Activated CD4-positive, alpha-beta T cell treated with anti-CD3 and anti-CD28 coated beads for 36 hours (primary cell): ENCODE data around the gene LMO3. TPM values are rescaled to one million over a fixed set of nuclear protein-coding genes. Genes with fewer than 3 reads are reported as not detected.

Source experiments
- ATAC-seq: fragments of 200-7000 bp; cut with Tn5 transposase; one replicate; pipeline ENCODE4 v1.10.0; 2021; ENCODE audit warnings: mild to moderate bottlenecking, moderate library complexity
- CTCF ChIA-PET: fragments of 350-600 bp; sonication (Branson Sonifier 250); formaldehyde crosslinking; loops from one replicate; lab custom pipeline; 2021; ENCODE audit warnings: antibody characterized with exemption; lab: Charles Lee
- POLR2A ChIA-PET: fragments of 350-600 bp; sonication (Branson Sonifier 250); formaldehyde crosslinking; loops from one replicate; lab custom pipeline; 2021; ENCODE audit warnings: antibody characterized with exemption, inconsistent platforms; lab: Charles Lee
- DNase-seq: peaks from one replicate; pipeline ENCODE4 v3.0.0-alpha.2; 2020
- H3K27ac Mint-ChIP-seq: one replicate; pipeline ENCODE4 v1.8.0; 2021; ENCODE audit warnings: mixed read lengths
- H3K27me3 Mint-ChIP-seq: one replicate; pipeline ENCODE4 v1.8.0; 2021; ENCODE audit warnings: mixed read lengths
- H3K36me3 Mint-ChIP-seq: one replicate; pipeline ENCODE4 v1.8.0; 2021; ENCODE audit warnings: low read depth, mixed read lengths
- H3K4me1 Mint-ChIP-seq: one replicate; pipeline ENCODE4 v1.8.0; 2021; ENCODE audit warnings: mixed read lengths
- H3K4me3 Mint-ChIP-seq: one replicate; pipeline ENCODE4 v1.8.0; 2021; ENCODE audit warnings: mild to moderate bottlenecking, moderate library complexity, mixed read lengths
- H3K9me3 Mint-ChIP-seq: one replicate; pipeline ENCODE4 v1.8.0; 2021; ENCODE audit warnings: low read depth, mixed read lengths
- intact Hi-C, 2 experiments: fragments of 100-400 bp; cut with DNase I in 1 of 2; cut with micrococcal nuclease in 1 of 2; formaldehyde crosslinking; loops; one replicate each; pipeline versions ENCODE4 v1.14.2 to v1.15.1; 2022 to 2024; cut with DNase I, micrococcal nuclease
- total RNA-seq, 2 experiments: library from RNA; stranded (reverse); gene quantifications; one replicate each; pipeline ENCODE4 v1.2.3, GENCODE V29; 2021

LMO3 gene
- total RNA-seq, 2 experiments from 2014 or later = not detected

GRCh38 chr12:16599081-16599480, 6.9 kb downstream of the LMO3 start:
- H3K27me3 Mint-ChIP-seq = peaks cover 9% of the 10 kb centered on the region
- ChIA-PET CTCF (interaction anchor here (1.2 kb wide), 1 partner anchor 9 kb away, joined by 3 read pairs; no protein-coding TSS in a partner anchor), POLR2A (no interaction called here)
- DNase-seq (no peak), ATAC-seq (no peak)
- intact Hi-C loops = no loop called here
- H3K27ac Mint-ChIP-seq = no peak overlapping the region
- no peak overlapping the region for H3K4me3 Mint-ChIP-seq
- H3K36me3 Mint-ChIP-seq = no peaks in the 10 kb centered on the region
- peaks cover 1% of the 10 kb centered on the region for H3K9me3 Mint-ChIP-seq
- H3K4me1 Mint-ChIP-seq = no peaks in the 10 kb centered on the region

DNA sequence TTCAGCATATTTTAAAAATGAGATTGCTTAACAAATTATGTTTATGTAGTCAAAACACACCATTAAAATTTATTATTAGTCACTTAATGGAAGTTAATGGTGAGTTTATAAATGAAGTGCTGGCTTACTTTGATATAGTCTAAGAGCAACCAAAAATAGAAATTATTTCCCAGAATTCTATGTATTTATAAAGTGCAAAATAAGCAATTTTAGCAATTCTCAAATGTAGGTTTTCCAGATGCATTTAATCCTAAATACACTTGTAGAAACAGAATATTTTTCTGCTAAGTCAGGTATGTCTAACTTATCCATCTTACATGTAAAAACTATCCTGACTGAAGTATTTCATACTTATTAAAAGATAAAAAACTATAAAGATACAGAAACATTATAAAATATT, 11.2 kb downstream of the LMO3 start:
- ATAC-seq = no peak
- Mint-ChIP-seq H3K27ac (no peak overlapping the region), H3K27me3 (no peaks in the 10 kb centered on the region), H3K9me3 (no peaks in the 10 kb centered on the region), H3K36me3 (no peaks in the 10 kb centered on the region), H3K4me1 (no peaks in the 10 kb centered on the region), H3K4me3 (no peak overlapping the region)
- intact Hi-C loops = no loop called here
- DNase-seq = no peak
- POLR2A ChIA-PET = no interaction called here
- CTCF ChIA-PET = no interaction called here

DNA sequence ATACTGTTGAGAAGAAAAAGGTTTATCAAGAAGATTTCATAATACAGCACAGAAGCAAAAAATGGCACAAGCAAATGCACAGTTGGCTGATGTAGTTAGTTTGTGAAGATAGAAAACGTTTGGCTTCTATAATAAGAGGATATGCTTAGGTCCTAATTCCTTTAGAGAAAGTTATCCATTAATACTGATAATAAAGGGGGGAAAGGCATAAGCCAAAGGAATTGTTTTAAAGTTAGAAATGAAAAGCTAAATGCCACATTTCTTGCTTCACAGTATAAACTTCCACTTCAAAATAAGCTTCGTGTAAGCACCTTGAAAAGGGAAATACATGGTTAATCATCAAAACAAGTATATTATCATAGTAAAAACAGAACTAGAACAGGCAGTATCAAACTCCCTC, 12.4 kb downstream of the LMO3 start:
- Mint-ChIP-seq H3K9me3 (no peaks in the 10 kb centered on the region), H3K36me3 (no peaks in the 10 kb centered on the region), H3K4me1 (no peaks in the 10 kb centered on the region), H3K27me3 (no peaks in the 10 kb centered on the region), H3K4me3 (no peak overlapping the region), H3K27ac (no peak overlapping the region)
- DNase-seq (no peak), ATAC-seq (no peak)
- intact Hi-C loops = no loop called here
- CTCF ChIA-PET = no interaction called here
- POLR2A ChIA-PET = no interaction called here

- CTCF ChIA-PET = interaction anchor here (0.5 kb wide), 1 partner anchor 15 kb away, joined by 3 read pairs; no protein-coding TSS in a partner anchor
- DNase-seq = no peak
- H3K36me3 Mint-ChIP-seq = no peaks in the 10 kb centered on the region
Measured at GRCh38 chr12:16590645-16591044, 15.3 kb downstream of the LMO3 start.

GRCh38 chr12:16588812-16589211, 17.1 kb downstream of the LMO3 start:
- ATAC-seq = no peak
- Mint-ChIP-seq H3K36me3 (no peaks in the 10 kb centered on the region), H3K27ac (no peak overlapping the region), H3K4me1 (no peaks in the 10 kb centered on the region), H3K27me3 (no peaks in the 10 kb centered on the region), H3K4me3 (no peak overlapping the region), H3K9me3 (peaks cover 5% of the 10 kb centered on the region)
- ChIA-PET POLR2A (no interaction called here), CTCF (no interaction called here)
- no peak for DNase-seq
- intact Hi-C loops = no loop called here

More at GRCh38 chr12:16590645-16591044, 15.3 kb downstream of the LMO3 start:
- H3K27me3 Mint-ChIP-seq = no peaks in the 10 kb centered on the region
- no peak overlapping the region for H3K4me3 Mint-ChIP-seq
- POLR2A ChIA-PET = no interaction called here
- ATAC-seq = no peak
- H3K4me1 Mint-ChIP-seq = no peaks in the 10 kb centered on the region
- intact Hi-C loops = no loop called here
- no peaks in the 10 kb centered on the region for H3K9me3 Mint-ChIP-seq
- H3K27ac Mint-ChIP-seq = no peak overlapping the region

GRCh38 chr12:16587514-16587913, 18.4 kb downstream of the LMO3 start:
- POLR2A ChIA-PET = no interaction called here
- ATAC-seq (no peak), DNase-seq (no peak)
- H3K9me3 Mint-ChIP-seq = peaks cover 8% of the 10 kb centered on the region
- no peaks in the 10 kb centered on the region for H3K27me3 Mint-ChIP-seq
- no peak overlapping the region for H3K4me3 Mint-ChIP-seq
- H3K4me1 Mint-ChIP-seq = no peaks in the 10 kb centered on the region
- CTCF ChIA-PET = no interaction called here
- intact Hi-C loops = no loop called here
- no peak overlapping the region for H3K27ac Mint-ChIP-seq
- H3K36me3 Mint-ChIP-seq = no peaks in the 10 kb centered on the region

DNA sequence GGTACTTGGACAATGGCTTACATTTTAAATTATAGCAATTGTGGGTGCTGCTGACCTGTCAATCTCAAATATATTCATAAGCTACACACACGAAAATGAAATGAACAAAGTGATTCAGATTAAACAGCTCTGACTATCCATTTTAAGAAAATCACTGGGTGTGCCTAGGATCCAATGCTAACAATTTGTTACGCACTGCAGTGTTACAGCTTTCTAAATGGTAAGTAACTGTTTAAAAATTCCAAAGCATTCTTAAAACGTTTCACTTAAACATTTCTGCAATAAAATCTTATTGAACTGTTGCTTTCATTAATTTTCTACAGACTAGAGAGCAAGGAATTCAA, 18.9 kb downstream of the LMO3 start:
- intact Hi-C loops = no loop called here
- Mint-ChIP-seq H3K36me3 (no peaks in the 10 kb centered on the region), H3K27ac (no peak overlapping the region), H3K9me3 (peaks cover 8% of the 10 kb centered on the region), H3K4me1 (no peaks in the 10 kb centered on the region), H3K27me3 (no peaks in the 10 kb centered on the region), H3K4me3 (no peak overlapping the region)
- ChIA-PET CTCF (no interaction called here), POLR2A (no interaction called here)
- ATAC-seq (no peak), DNase-seq (no peak)

- no peak overlapping the region for H3K4me3 Mint-ChIP-seq
- H3K4me1 Mint-ChIP-seq = no peaks in the 10 kb centered on the region
- H3K27ac Mint-ChIP-seq = no peak overlapping the region
- H3K36me3 Mint-ChIP-seq = no peaks in the 10 kb centered on the region
- intact Hi-C loops = no loop called here
- no peak for ATAC-seq
- no peaks in the 10 kb centered on the region for H3K27me3 Mint-ChIP-seq
- no peak for DNase-seq
- H3K9me3 Mint-ChIP-seq = peaks cover 8% of the 10 kb centered on the region
- ChIA-PET CTCF (interaction anchor here (0.7 kb wide), 1 partner anchor 462 kb away, joined by 3 read pairs; no protein-coding TSS in a partner anchor), POLR2A (no interaction called here)
Measured at GRCh38 chr12:16586350-16587109, 19.4 kb downstream of the LMO3 start.

DNA sequence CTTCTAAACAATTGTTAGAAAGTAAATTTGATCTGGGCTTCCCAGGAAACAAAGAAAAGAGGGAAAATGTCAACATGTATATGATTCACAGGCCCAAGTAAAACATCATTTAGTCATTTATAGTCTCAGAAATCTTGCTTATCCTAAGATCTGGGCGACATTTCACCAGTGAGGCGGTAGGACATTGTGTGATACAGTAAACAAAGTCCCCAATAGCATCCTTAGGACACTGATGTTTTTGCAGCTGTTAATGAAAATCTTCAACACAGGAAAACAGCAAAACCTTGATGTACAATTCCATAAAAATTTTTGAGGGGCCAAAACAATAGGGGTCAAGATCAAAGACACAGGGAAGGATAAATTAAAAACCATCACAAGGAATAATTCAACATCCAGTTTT, 20.2 kb downstream of the LMO3 start:
- Mint-ChIP-seq H3K36me3 (no peaks in the 10 kb centered on the region), H3K4me1 (no peaks in the 10 kb centered on the region), H3K27me3 (no peaks in the 10 kb centered on the region), H3K27ac (no peak overlapping the region), H3K9me3 (peaks cover 8% of the 10 kb centered on the region), H3K4me3 (no peak overlapping the region)
- CTCF ChIA-PET = interaction anchor here (0.7 kb wide), 1 partner anchor 463 kb away, joined by 3 read pairs; no protein-coding TSS in a partner anchor
- POLR2A ChIA-PET = no interaction called here
- no peak for DNase-seq
- ATAC-seq = no peak
- intact Hi-C loops = no loop called here

DNA sequence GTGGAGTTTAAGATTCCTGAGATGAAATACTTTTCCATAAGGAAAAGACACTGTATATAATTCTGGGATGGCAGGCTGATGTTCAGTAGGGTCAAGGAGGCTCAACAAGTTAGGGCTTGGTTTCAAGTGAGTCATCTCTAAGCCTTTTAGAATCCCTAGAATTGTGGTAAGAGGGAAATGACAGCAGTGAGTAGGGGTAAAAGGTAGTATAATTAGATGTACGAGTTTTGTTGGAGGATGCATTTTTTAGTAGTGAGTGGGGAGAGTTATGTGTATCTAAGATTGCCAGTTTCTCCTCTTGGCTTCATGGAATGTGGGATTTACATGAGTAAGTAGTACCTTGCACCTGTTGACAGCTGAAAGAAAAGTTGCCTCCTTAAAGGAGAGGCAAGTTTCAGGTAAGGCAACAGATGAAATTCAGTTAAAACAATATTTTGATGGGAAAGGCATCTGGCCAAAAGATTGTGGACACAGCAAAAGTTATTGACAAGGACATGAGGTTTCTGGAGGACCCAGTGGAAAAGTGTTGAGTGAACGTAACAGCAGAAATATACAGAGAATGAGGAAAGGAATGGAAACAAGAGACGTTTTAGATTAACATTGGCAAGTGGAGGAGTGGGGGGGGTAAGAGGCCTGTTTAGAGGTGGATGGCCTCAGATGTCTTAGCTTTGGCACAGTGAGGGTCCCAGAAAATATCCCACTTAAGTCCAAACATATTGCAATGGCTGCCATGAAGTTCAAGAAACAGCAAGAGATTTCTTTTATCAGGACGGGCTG, 21.8 kb downstream of the LMO3 start:
- ChIA-PET CTCF (interaction anchor here (0.7 kb wide), 1 partner anchor 27 kb away, joined by 3 read pairs; no protein-coding TSS in a partner anchor), POLR2A (no interaction called here)
- Mint-ChIP-seq H3K27me3 (no peaks in the 10 kb centered on the region), H3K27ac (no peak overlapping the region), H3K4me3 (no peak overlapping the region), H3K9me3 (peaks cover 8% of the 10 kb centered on the region), H3K4me1 (no peaks in the 10 kb centered on the region), H3K36me3 (no peaks in the 10 kb centered on the region)
- intact Hi-C loops = no loop called here
- ATAC-seq = no peak
- DNase-seq = no peak

- POLR2A ChIA-PET = no interaction called here
- Mint-ChIP-seq H3K4me3 (no peak overlapping the region), H3K27me3 (no peaks in the 10 kb centered on the region), H3K9me3 (peaks cover 8% of the 10 kb centered on the region), H3K36me3 (no peaks in the 10 kb centered on the region), H3K4me1 (no peaks in the 10 kb centered on the region), H3K27ac (no peak overlapping the region)
- DNase-seq = no peak
- intact Hi-C loops = no loop called here
- ATAC-seq = no peak
- CTCF ChIA-PET = no interaction called here
Measured at GRCh38 chr12:16581416-16581815, 24.5 kb downstream of the LMO3 start.

- ChIA-PET CTCF (no interaction called here), POLR2A (no interaction called here)
- Mint-ChIP-seq H3K4me1 (no peaks in the 10 kb centered on the region), H3K36me3 (no peaks in the 10 kb centered on the region), H3K9me3 (peaks cover 5% of the 10 kb centered on the region), H3K27me3 (no peaks in the 10 kb centered on the region), H3K4me3 (no peak overlapping the region), H3K27ac (no peak overlapping the region)
- ATAC-seq (no peak), DNase-seq (no peak)
- intact Hi-C loops = no loop called here
Measured at GRCh38 chr12:16579041-16579440, 26.9 kb downstream of the LMO3 start.
